ENCODE results near the gene ITGB4. TPM values are rescaled to one million over a fixed set of nuclear protein-coding genes. Genes with fewer than 3 reads are reported as not detected.

The ITGB4 gene
- total and polyA plus RNA-seq, 12 donors = 4.6 to 17.0 (median 9.0) TPM

- DNase-seq = peak in 1 of 2 donors; percentile 46
- intact Hi-C loops (cut with DNase I) = loop anchor here in 7 of 10 donors (1.0 to 5.0 kb wide), 7 partner anchors 65 to 73 kb away; no protein-coding TSS in a partner anchor
- Histone ChIP-seq H3K36me3 (peaks cover 0 to 66% (median 9%) of the 10 kb centered on the region in 9 donors), H3K4me1 (peaks cover 10 to 63% (median 37%) of the 10 kb centered on the region in 9 donors), H3K27me3 (no peaks in the 10 kb centered on the region), H3K4me3 (no peak overlapping the region), H3K27ac (peak overlapping the region; percentile 37 to 83 (median 62)), H3K9me3 (no peaks in the 10 kb centered on the region)
- ATAC-seq = peak; percentile 67 to 83 (median 80)
- peak in 7 of 9 donors; percentile 34 to 60 (median 48) for TF ChIP-seq CTCF (IDR thresholded peaks at IDR 0.05)
- 47 to 61% methylated on average over 11 of the region's 11 CpGs for WGBS, 2 donors
These were observed 41.5 kb upstream of the ITGB4 start for GRCh38 chr17:75679706-75680211.

DNA sequence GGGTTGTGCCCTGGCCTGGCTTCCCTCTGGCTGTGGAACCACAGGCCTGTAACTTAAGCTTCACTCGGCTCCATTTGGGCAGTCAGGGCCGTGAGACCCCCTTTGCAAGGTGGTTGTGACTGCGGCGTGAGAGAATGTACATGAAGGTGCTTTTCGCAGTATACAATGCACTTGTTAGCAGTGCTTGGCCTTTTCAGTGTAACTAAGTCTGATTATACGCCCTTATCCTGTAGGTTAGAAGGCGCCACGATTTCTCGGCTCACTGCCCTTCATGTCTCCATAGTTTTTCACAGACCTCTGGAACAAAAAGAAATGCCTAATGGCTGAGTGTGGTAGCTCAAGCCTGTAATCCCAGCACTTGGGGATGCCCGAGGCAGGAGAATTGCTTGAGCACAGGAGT lies 40.8 kb upstream of the ITGB4 start:
- no peak for TF ChIP-seq CTCF (IDR thresholded peaks at IDR 0.05)
- ATAC-seq (no peak), DNase-seq (no peak)
- 91 to 92% methylated on average over 10 of the region's 10 CpGs for WGBS, 2 donors
- intact Hi-C loops (cut with DNase I) = no loop called here
- Histone ChIP-seq H3K27ac (peak overlapping the region in 9 of 10 donors; percentile 9 to 83 (median 65)), H3K27me3 (no peaks in the 10 kb centered on the region), H3K9me3 (no peaks in the 10 kb centered on the region), H3K36me3 (peaks cover 0 to 60% (median 9%) of the 10 kb centered on the region in 9 donors), H3K4me3 (no peak overlapping the region), H3K4me1 (peaks cover 16 to 63% (median 38%) of the 10 kb centered on the region in 9 donors)

GRCh38 chr17:75681289-75681688 lies 40.0 kb upstream of the ITGB4 start:
- peak overlapping the region in 3 of 10 donors; percentile 19 to 83 (median 74) for H3K27ac ChIP-seq
- WGBS, 2 donors = 82 to 87% methylated on average over 3 of the region's 3 CpGs
- no peak for TF ChIP-seq CTCF (IDR thresholded peaks at IDR 0.05)
- intact Hi-C loops (cut with DNase I) = no loop called here
- peak in 1 of 8 donors; percentile 9 for ATAC-seq
- no peaks in the 10 kb centered on the region for H3K27me3 ChIP-seq
- H3K36me3 ChIP-seq = peaks cover 0 to 51% (median 4%) of the 10 kb centered on the region in 9 donors
- no peak for DNase-seq
- no peak overlapping the region for H3K4me3 ChIP-seq
- H3K4me1 ChIP-seq = peaks cover 23 to 71% (median 45%) of the 10 kb centered on the region in 9 donors
- no peaks in the 10 kb centered on the region for H3K9me3 ChIP-seq

DNA sequence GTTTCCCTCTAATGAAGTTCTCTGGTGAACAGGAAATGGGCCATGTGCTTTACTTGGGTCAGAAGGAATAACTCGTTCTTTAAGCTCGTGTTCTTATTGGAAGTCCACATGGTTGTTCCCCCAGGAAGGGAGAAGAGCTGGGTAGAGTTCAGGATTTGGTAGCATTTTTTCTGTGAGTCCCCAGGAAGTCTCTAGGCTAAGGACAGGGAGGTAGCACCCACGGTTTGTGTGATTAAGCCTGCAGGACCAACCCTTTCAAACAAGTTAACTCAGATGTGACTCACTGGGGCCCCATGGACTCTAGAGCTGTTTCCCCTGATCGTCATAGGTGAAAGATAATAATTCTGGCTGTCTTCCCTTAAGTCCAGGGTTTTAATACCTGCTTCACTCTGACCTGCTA lies 37.7 kb upstream of the ITGB4 start:
- no peak for DNase-seq
- no peak for ATAC-seq
- peaks cover 0 to 35% (median 0%) of the 10 kb centered on the region in 9 donors for H3K36me3 ChIP-seq
- no peak overlapping the region for H3K4me3 ChIP-seq
- intact Hi-C loops (cut with DNase I) = no loop called here
- 59 to 63% methylated on average over 4 of the region's 4 CpGs for WGBS, 2 donors
- H3K27me3 ChIP-seq = no peaks in the 10 kb centered on the region
- H3K27ac ChIP-seq = peak overlapping the region in 3 of 10 donors; percentile 4 to 86 (median 20)
- peaks cover 25 to 87% (median 60%) of the 10 kb centered on the region in 9 donors for H3K4me1 ChIP-seq
- no peaks in the 10 kb centered on the region for H3K9me3 ChIP-seq
- no peak for TF ChIP-seq CTCF (IDR thresholded peaks at IDR 0.05)
